Neutrophil (primary cell): Measurements from ENCODE around the gene CGB7.

Source experiments
- H3K27ac ChIP-seq: fragments of 200-600 bp; sonication (generic); 2 replicates; pipeline ENCODE4 v1.5.1; 2016; ENCODE audit warnings: mild to moderate bottlenecking, moderate library complexity
- H3K27me3 ChIP-seq: fragments of 200-600 bp; sonication (generic); 2 replicates; pipeline ENCODE4 v1.6.0; 2016; ENCODE audit warnings: mild to moderate bottlenecking
- H3K36me3 ChIP-seq: fragments of 200-600 bp; sonication (generic); 2 replicates; pipeline ENCODE4 v1.5.1; 2017
- H3K4me1 ChIP-seq, 2 experiments: fragments of 200-600 bp in 1 of 2; sonication (generic) in 1 of 2; 1 replicate in 1 of 2; 2 replicates in 1 of 2; pipeline versions ENCODE4 v1.5.1 to v1.6.1; 2013 to 2016; ENCODE audit warnings: low read depth in 1 of 2, low read length in 1 of 2, mild to moderate bottlenecking in 1 of 2, moderate library complexity in 1 of 2; ENCODE audit not compliant: control insufficient read depth in 1 of 2, insufficient read depth in 1 of 2
- H3K4me3 ChIP-seq, 2 experiments: fragments of 200-600 bp in 1 of 2; sonication (generic) in 1 of 2; 1 replicate in 1 of 2; 2 replicates in 1 of 2; pipeline ENCODE4 v1.5.1; 2013 to 2016; ENCODE audit warnings: low read depth in 1 of 2, low read length in 1 of 2, mild to moderate bottlenecking in 1 of 2, moderate library complexity in 1 of 2
- H3K9me3 ChIP-seq: fragments of 200-600 bp; sonication (generic); 2 replicates; pipeline ENCODE4 v1.5.1; 2016
- CTCF ChIP-seq: fragments of 200-600 bp; sonication (generic); IDR thresholded peaks from 2 replicates; pipeline ENCODE4 v1.5.1; 2016; ENCODE audit warnings: antibody characterized with exemption

The CGB7 gene

DNA sequence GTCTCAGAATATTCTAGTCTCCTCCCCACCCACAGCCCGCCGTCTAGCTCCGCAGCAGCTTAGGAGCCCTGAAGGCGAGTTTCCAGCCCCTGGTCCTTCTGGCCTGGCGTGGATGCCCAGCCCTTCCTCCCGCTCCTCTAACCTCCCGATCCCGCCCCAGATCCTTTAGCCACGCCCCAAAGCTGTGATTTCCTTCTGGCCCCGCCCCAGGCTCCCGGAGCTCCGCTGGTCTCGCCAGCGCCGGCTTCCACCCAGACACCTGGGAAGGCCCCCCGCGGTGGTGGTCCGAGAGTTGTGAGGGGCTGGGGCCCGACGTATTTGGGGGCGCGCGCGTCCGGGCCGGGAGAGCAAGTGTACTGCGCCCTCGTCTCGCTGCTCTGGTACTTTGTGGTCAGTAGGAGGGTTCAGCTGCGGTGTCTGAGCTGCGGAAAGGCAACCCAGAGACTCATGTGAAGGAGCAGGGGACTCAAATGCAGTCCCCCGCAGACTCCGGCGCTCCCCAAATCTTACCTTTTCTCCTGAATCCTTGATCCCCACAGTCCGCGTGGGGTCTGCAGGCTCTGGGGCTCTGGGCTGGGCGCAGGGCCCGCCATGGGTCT, at the start of gene CGB7:
Gene CGB7, minus strand, starts transcription at position 114 of the 599 bp plus-strand sequence. CDS start 2,374 bp downstream, outside the sequence.
- no peak for TF ChIP-seq CTCF
- Histone ChIP-seq H3K4me3 (peak within 1 kb of the TSS in 1 of 2 experiments; percentile 62), H3K27ac (no peak within 1 kb of the TSS), H3K36me3 (no peaks in the 10 kb centered on the region), H3K27me3 (peaks cover 85% of the 10 kb centered on the region), H3K4me1 (peaks cover 18 to 21% of the 10 kb centered on the region in 2 experiments), H3K9me3 (no peaks in the 10 kb centered on the region)

- no peaks in the 10 kb centered on the region for H3K4me1 ChIP-seq
- no peak overlapping the region for H3K27ac ChIP-seq
- H3K4me3 ChIP-seq = no peak overlapping the region
- no peaks in the 10 kb centered on the region for H3K9me3 ChIP-seq
- peak; percentile 56 for TF ChIP-seq CTCF
- H3K27me3 ChIP-seq = no peaks in the 10 kb centered on the region
- H3K36me3 ChIP-seq = peaks cover 75% of the 10 kb centered on the region
Observed at GRCh38 chr19:49106648-49107135, 49.1 kb upstream of the CGB7 start.

DNA sequence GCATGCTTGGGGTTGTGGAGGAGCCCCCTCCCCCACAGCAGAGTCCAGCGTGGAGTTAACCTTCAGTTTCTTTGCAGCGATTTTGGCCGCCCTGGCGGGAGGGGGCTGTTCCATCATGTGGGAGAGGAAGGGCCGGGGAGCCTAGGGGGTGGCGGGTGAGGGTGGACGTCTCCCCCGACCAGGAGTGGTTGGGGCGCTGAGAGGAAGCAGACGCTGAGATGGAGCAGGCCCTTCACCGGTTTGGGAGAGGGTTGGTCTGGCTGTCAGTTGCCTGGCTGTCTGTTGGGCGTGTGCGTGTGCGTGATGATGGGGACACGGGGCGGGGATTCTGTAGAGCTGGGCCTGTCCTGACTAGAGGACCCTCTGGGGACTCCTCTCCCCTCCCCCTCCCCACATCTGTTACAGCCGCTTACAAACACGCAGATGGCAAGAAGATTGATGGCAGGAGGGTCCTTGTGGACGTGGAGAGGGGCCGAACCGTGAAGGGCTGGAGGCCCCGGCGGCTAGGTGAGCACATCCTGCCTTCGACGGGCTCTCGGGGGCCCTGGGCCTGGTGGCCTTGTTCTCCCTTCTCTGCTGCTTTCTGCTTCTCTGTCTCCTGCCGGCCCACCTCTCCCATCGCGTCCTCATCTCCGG, 46.8 kb upstream of the CGB7 start:
- H3K4me3 ChIP-seq = no peak overlapping the region

DNA sequence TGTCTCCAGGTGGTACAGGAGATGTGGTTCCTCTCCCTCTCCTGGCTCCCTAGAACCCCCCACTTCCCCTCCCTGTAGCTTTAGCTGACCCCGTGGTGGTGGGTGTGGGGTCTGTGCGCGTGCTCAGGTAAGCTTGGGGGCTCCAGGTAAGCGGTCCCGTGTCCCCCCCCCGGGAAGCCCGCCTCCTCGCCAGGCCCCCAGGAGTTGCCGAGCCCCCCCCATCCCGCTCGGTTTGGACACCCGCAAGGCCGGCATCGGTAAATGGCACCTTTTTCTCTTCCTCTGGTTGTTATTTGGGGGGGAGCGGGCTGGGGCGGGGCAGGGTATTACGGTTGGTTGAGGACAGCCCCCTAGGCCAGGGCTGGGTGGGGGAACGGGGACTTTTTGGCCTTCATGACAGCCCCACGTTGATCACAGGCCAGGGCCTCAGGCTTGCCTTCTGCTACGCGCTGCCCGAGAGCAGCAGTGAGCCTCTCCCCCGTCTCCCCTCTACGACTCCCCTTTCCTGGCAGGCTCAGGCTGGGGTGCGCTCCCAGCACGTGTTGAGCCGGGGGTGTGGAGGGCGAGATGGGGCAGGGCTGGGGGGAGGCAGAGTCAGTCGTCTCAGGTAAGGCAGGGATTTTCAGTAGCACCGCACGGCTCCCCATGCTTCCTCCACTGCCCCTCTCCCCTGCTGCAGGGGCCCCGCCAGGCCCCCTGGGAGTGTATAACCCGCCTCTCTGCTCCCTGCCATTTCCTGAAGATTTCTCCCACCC, 46.0 kb upstream of the CGB7 start:
- Histone ChIP-seq H3K27ac (no peak overlapping the region), H3K4me3 (no peak overlapping the region), H3K36me3 (peaks cover 98% of the 10 kb centered on the region), H3K9me3 (no peaks in the 10 kb centered on the region), H3K4me1 (no peaks in the 10 kb centered on the region), H3K27me3 (no peaks in the 10 kb centered on the region)
- TF ChIP-seq CTCF = no peak

More for the DNA sequence above, 46.8 kb upstream of the CGB7 start:
- H3K36me3 ChIP-seq = peaks cover 96% of the 10 kb centered on the region
- no peak for TF ChIP-seq CTCF
- H3K27me3 ChIP-seq = no peaks in the 10 kb centered on the region
- H3K27ac ChIP-seq = no peak overlapping the region
- no peaks in the 10 kb centered on the region for H3K9me3 ChIP-seq
- H3K4me1 ChIP-seq = no peaks in the 10 kb centered on the region

- Histone ChIP-seq H3K27ac (no peak overlapping the region), H3K27me3 (no peaks in the 10 kb centered on the region), H3K36me3 (peaks cover 95% of the 10 kb centered on the region), H3K9me3 (no peaks in the 10 kb centered on the region), H3K4me3 (no peak overlapping the region), H3K4me1 (no peaks in the 10 kb centered on the region)
- no peak for TF ChIP-seq CTCF
Observed at GRCh38 chr19:49102303-49102702, 44.8 kb upstream of the CGB7 start.
